ENCODE data around the gene EIF2B4.

The EIF2B4 gene

GRCh38 chr2:27370026-27370815, at the start of gene EIF2B4, which contains the start of gene SNX17:
Gene EIF2B4, minus strand, starts transcription at chr2:27370338. Its CDS starts 24 bp downstream, at chr2:27370314.
Gene SNX17, plus strand, starts transcription at chr2:27370616. Its CDS starts 128 bp downstream, at chr2:27370744.
- peak; percentile 94 for TF ChIP-seq CTCF (IDR thresholded peaks at IDR 0.05; ENCODE audit: extremely low read depth, missing control alignments)
- DNase-seq (ENCODE audit: low spot score) = peak; percentile 97

GRCh38 chr2:27416151-27416550, 46.0 kb upstream of the EIF2B4 start:
- TF ChIP-seq CTCF (IDR thresholded peaks at IDR 0.05; ENCODE audit: extremely low read depth, missing control alignments) = no peak

GRCh38 chr2:27412419-27413152, 42.4 kb upstream of the EIF2B4 start:
- TF ChIP-seq CTCF (IDR thresholded peaks at IDR 0.05; ENCODE audit: extremely low read depth, missing control alignments) = no peak
- DNase-seq (ENCODE audit: low spot score) = no peak

More at GRCh38 chr2:27416151-27416550, 46.0 kb upstream of the EIF2B4 start:
- DNase-seq (ENCODE audit: low spot score) = no peak

GRCh38 chr2:27409321-27410073, 39.4 kb upstream of the EIF2B4 start, which contains the start of gene PPM1G:
Gene PPM1G, minus strand, starts transcription at chr2:27409591. Its CDS starts 169 bp downstream, at chr2:27409422.
- peak; percentile 98 for DNase-seq (ENCODE audit: low spot score)
- TF ChIP-seq CTCF (IDR thresholded peaks at IDR 0.05; ENCODE audit: extremely low read depth, missing control alignments) = no peak

DNA sequence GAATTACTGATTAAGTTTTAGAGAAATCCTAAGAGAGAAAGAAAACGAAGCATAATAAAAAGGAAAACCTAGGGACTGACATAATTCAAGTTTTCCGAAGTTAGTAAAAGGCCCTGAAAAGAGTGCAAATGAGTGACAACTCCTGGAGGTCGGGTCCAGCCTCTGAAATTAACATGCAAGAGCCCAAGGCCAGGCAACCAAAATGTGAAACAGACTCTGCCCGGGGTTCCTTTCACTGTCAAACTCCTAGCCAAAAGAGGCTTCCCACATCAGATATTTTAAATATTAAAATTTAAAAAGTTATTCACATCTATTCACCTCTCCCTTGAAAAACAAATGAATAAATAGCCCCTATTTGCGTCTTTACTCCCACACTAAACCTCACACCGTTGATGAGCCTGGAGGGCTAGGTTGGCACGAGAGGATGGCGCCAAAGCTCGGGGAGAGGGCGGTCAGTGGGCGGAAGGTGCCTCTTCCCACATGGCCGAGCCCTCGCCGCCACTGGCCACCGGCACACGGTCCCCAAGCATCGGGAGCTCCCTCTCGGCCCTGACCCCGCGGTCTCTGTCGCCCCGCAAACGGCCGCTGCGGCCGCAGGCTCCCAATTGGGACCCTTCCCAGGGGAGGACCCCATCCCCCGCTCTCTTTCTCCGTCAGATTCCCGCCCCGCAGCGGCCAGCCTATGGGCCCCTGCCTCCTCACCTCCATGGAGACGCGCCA, 38.6 kb upstream of the EIF2B4 start:
- DNase-seq (ENCODE audit: low spot score) = peak; percentile 59

More for the DNA sequence above, 38.6 kb upstream of the EIF2B4 start:
- no peak for TF ChIP-seq CTCF (IDR thresholded peaks at IDR 0.05; ENCODE audit: extremely low read depth, missing control alignments)
